Measurements from ENCODE around the gene NOS1AP. TPM values are rescaled to one million over a fixed set of nuclear protein-coding genes. Genes with fewer than 3 reads are reported as not detected.
"Not testable (repeated sequence)": the region's sequence is repeated elsewhere in the genome, so short reads cannot be mapped to it uniquely, and the experiment has no call there.

Gene NOS1AP
- 4.1 TPM for total RNA-seq

GRCh38 chr1:162069334-162070093 lies at the start of gene NOS1AP:
Gene NOS1AP (plus strand): TSS chr1:162069691. CDS start chr1:162070178, 487 bp downstream.
- DNase-seq: peak; percentile 72

GRCh38 chr1:162020150-162020549 lies 49.3 kb upstream of the NOS1AP start:
- no peak for DNase-seq

GRCh38 chr1:162021124-162021523 lies 48.4 kb upstream of the NOS1AP start:
- no peak for DNase-seq

- no peak for DNase-seq
Observed at GRCh38 chr1:162022626-162023025, 46.9 kb upstream of the NOS1AP start.

- DNase-seq: no peak
Observed at GRCh38 chr1:162023181-162023546, 46.3 kb upstream of the NOS1AP start.

- peak; percentile 13 for DNase-seq
Observed at GRCh38 chr1:162023547-162024501, 45.7 kb upstream of the NOS1AP start, which contains the start of gene OLFML2B. Gene OLFML2B (minus strand): TSS chr1:162023869. CDS start chr1:162023430, 439 bp downstream.

- DNase-seq: no peak
Observed at GRCh38 chr1:162025541-162025940, 44.0 kb upstream of the NOS1AP start.

- no peak for DNase-seq
Observed at GRCh38 chr1:162026881-162027280, 42.6 kb upstream of the NOS1AP start.

GRCh38 chr1:162028726-162029125 lies 40.8 kb upstream of the NOS1AP start:
- DNase-seq: no peak

GRCh38 chr1:162029157-162029556 lies 40.3 kb upstream of the NOS1AP start:
- no peak for DNase-seq

- no peak for DNase-seq
Observed at GRCh38 chr1:162030759-162031280, 38.7 kb upstream of the NOS1AP start.

- DNase-seq: no peak
Observed at GRCh38 chr1:162033428-162033827, 36.1 kb upstream of the NOS1AP start.

- DNase-seq: no peak
Observed at GRCh38 chr1:162035241-162035640, 34.2 kb upstream of the NOS1AP start.

GRCh38 chr1:162036163-162036562 lies 33.3 kb upstream of the NOS1AP start:
- no peak for DNase-seq

GRCh38 chr1:162038624-162039023 lies 30.9 kb upstream of the NOS1AP start:
- DNase-seq: no peak

- DNase-seq: no peak
Observed at GRCh38 chr1:162040001-162040400, 29.5 kb upstream of the NOS1AP start.

GRCh38 chr1:162040657-162041056 lies 28.8 kb upstream of the NOS1AP start:
- DNase-seq: no peak

GRCh38 chr1:162042361-162042760 lies 27.1 kb upstream of the NOS1AP start:
- DNase-seq: no peak

- no peak for DNase-seq
Observed at GRCh38 chr1:162046921-162047320, 22.6 kb upstream of the NOS1AP start.

- DNase-seq: not testable (repeated sequence)
Observed at GRCh38 chr1:162053949-162054348, 15.5 kb upstream of the NOS1AP start.

- no peak for DNase-seq
Observed at GRCh38 chr1:162055062-162055461, 14.4 kb upstream of the NOS1AP start.

GRCh38 chr1:162056043-162056442 lies 13.4 kb upstream of the NOS1AP start:
- DNase-seq: peak; percentile 41

- DNase-seq: no peak
Observed at GRCh38 chr1:162056579-162056978, 12.9 kb upstream of the NOS1AP start.
